Islet of Langerhans (tissue), 1 donor: ENCODE measurements around the gene SSTR5.

ENCODE experiments used
- FAIRE-seq: peaks from one replicate; lab custom pipeline; 2011; peaks lifted over from hg19 to GRCh38; lab: Jason Lieb, UNC

The SSTR5 gene

GRCh38 chr16:1040346-1040745, 32.2 kb upstream of the SSTR5 start:
- FAIRE-seq, result no peak

- FAIRE-seq, result no peak
These were observed 30.4 kb upstream of the SSTR5 start for GRCh38 chr16:1042049-1042744.

DNA sequence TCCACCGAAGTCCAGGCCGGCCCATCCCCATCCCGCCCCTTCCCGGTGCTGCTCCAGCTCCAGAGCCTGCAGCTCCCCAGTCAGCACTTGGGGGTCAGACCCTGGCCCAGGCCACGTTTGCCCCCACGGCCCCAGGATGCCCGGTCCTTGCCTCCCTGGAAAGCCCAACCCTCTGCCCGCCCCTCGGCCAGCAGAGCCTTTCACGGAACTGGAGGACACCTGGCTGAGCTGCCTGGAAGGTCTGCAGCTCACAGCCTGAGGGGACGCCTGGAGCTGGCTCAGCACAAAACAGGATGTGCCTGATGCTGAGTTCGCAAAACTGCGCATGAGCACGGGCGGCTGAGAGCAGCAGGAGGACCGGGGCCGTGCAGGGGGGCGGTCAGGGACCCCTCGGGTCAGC, 29.7 kb upstream of the SSTR5 start:
- FAIRE-seq, result no peak

GRCh38 chr16:1043881-1044451, 28.6 kb upstream of the SSTR5 start:
- no peak for FAIRE-seq

GRCh38 chr16:1044460-1045309, 27.9 kb upstream of the SSTR5 start:
- no peak for FAIRE-seq

DNA sequence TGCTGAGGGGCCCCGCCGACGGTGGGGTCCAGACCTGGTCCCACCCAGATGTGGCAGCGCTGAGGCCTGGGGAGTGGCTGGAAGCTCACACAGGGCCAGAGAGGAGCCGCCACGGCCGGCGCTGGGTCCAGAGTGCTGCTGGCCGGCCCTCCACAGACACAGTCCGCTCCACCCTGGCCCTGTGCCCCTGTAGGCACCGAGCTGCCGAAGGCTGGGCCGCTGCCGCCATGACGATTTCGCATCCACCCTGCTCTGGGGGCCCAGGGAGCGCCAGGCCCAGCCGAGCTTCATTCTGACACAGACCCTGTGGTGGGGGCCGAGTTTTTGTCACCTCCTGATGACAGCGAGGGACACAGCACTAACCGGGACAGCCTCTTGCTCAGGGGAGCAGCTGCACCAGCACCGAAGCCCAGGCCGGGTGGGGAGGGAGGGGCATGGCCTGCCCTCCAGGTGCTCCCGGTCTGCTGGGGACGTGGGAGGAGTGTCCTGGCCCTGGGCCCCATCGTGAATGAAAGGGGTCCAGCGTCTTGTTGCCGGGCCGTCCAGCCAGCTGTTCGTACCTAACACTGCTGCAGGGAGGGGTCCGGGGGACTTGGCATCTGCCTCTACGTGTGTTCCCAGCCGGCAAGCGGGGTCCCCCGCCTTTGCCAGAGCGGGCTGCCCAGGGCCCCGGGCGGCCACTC, 27.1 kb upstream of the SSTR5 start:
- FAIRE-seq, result no peak

GRCh38 chr16:1045993-1046911, 26.3 kb upstream of the SSTR5 start:
- FAIRE-seq, result no peak

DNA sequence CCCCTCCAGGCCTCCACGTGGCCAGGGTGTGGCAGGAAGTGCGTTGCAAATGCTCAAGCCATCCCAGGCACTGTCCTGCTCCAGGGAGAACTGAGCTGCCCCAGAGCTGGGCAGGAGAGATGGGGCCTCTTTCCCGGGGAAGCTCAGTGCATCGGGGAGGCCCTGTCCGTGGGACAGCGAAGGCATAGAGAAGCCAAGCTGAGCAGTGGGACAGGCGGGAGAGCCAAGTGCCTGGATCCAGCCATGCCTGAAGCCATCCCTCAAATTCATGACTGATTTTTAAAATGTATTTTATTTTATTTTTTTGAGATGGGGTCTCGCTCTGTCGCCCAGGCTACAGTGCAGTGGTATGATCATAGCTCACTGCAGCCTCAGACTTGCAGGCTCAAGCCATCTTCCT, 25.4 kb upstream of the SSTR5 start:
- FAIRE-seq, result no peak

GRCh38 chr16:1047801-1048200, 24.7 kb upstream of the SSTR5 start:
- no peak for FAIRE-seq

- FAIRE-seq, result no peak
These were observed 24.0 kb upstream of the SSTR5 start for GRCh38 chr16:1048442-1049112.

GRCh38 chr16:1049113-1049975, 23.2 kb upstream of the SSTR5 start:
- no peak for FAIRE-seq

DNA sequence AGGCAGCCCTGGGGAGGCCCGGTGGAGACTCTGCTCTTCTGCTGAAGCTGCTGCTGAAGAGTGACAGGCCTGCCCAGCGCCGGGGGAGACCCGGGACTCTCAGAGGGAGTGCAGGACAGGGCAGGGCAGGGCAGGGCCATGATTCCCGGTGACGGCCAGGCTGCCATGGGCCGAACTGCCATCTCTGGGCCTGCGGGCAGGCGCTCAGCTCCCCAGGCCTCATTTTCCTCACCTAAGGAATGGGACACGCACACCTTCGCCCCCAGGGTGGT, 22.6 kb upstream of the SSTR5 start:
- no peak for FAIRE-seq

- FAIRE-seq, result no peak
These were observed 22.0 kb upstream of the SSTR5 start for GRCh38 chr16:1050516-1050915.

DNA sequence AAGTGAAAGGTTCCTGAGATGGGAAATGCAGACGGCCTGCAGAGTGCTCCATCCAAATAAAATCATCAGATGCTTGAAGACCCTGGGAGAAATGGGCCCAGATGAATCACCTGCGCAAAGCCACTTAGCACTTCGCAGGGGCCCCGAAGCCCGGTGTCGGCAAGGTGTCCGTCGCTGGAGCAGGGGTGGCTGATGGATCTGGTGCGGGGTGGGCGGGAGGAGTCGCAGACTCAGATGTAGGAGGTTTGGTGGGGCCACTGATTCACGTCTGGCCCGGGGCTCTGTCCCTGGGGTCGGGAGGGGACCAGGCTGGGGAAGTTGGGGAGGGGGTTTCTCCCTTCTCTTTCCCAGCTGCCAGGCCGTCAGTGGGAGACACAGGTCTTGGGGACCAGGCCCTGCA, 21.6 kb upstream of the SSTR5 start:
- FAIRE-seq, result no peak

DNA sequence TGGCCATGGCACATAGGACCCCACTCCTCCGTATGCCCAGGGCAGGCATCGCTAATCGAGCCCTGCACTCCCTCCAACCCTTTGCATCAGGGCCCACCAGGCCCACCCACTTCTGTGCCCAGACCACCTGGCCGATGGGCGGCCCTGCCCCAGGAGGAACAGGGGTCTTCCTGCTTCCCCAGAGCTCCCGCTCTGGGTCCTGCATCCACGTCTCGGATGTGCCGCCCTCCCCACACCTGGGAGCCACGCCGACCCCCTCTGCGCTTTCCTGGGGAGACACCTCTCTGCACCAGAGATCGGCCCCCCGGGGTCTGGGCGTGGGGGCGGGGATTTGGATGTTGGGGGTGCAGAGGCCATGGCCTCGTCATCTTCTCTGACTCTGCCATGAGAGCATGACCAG, 21.1 kb upstream of the SSTR5 start:
- no peak for FAIRE-seq

DNA sequence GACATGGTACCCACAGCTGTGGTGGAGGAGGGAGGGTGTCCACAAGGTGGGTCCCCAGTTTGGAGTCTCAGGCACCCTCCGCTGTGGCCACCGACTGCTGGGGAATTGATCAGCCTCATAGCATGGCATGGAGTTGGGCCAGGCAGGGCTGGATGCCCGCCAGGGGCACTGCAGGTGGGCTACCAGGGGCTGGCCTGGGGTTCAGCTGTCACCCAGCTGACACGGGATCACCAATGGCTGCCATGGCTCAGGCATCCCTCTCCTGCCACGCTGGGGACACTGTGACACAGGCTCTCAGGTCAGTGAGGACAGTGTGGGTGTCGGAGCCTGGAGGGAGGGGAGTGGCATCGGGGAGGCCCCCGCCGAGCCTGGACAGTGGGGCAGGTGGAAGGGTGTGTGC, 19.8 kb upstream of the SSTR5 start:
- no peak for FAIRE-seq

GRCh38 chr16:1053121-1053521, 19.4 kb upstream of the SSTR5 start:
- no peak for FAIRE-seq

DNA sequence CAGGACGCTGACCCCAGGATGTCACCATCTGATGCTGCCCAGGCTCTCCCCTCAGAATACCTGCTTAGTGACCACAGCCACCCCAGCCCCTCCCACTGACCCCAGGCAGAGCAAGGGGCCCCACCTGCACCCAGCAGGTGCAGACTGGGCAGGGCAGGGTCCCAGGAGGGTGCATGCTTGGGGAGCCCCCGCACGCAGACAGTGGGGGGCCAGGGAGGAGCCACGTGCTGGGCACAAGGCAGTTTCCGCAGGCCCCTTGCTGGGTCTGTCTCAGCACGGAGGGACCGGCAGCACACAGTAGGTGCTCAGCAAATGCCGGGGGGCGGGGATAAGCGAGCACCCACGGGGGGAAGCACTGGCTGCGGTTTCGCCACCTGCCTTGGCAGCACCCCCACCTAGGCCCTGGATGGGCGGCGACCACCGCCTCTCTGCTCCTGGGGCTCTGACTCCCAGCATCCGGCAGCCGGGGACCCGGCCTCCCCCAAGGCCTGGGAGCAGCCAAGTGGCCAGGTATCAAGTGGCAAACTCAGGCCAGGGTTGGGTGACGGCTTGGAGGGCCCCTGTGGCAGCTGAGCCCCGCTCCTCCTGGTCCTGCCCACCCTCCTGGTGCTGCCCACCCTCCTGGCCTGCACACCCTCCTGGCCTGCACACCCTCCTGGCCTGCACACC, 18.7 kb upstream of the SSTR5 start:
- no peak for FAIRE-seq

GRCh38 chr16:1054660-1055556, 17.6 kb upstream of the SSTR5 start:
- no peak for FAIRE-seq
